Trophoblast cell (in vitro differentiated cells and primary cell): Measurements from ENCODE around the gene MRPL42.
"Not testable (repeated sequence)": the region's sequence is repeated elsewhere in the genome, so short reads cannot be mapped to it uniquely, and the experiment has no call there.

Experiments used
- DNase-seq, 2 donors: peaks; one replicate each; pipeline ENCODE4 v3.0.0-alpha.2; 2016
- H2AFZ ChIP-seq: 2 replicates; pipeline ENCODE4 v1.6.1; 2013; ENCODE audit warnings: low read length, moderate library complexity, mild to moderate bottlenecking; ENCODE audit not compliant: insufficient read depth, poor library complexity
- H2AK5ac ChIP-seq: 2 replicates; pipeline ENCODE4 v1.6.1; 2013; ENCODE audit warnings: mild to moderate bottlenecking, low read length
- H2BK120ac ChIP-seq: 2 replicates; pipeline ENCODE4 v1.6.1; 2013; ENCODE audit warnings: low read length, mild to moderate bottlenecking, moderate library complexity; ENCODE audit not compliant: insufficient read depth, poor library complexity
- H2BK12ac ChIP-seq: 2 replicates; pipeline ENCODE4 v1.6.1; 2013; ENCODE audit warnings: mild to moderate bottlenecking, low read length, moderate library complexity
- H2BK5ac ChIP-seq: 2 replicates; pipeline ENCODE4 v1.6.1; 2013; ENCODE audit warnings: low read length, low read depth, moderate library complexity, mild to moderate bottlenecking; ENCODE audit not compliant: poor library complexity
- H3K14ac ChIP-seq: 2 replicates; pipeline ENCODE4 v1.6.1; 2013; ENCODE audit warnings: mild to moderate bottlenecking, low read length
- H3K18ac ChIP-seq: 2 replicates; pipeline ENCODE4 v1.6.1; 2013; ENCODE audit warnings: mild to moderate bottlenecking, low read length
- H3K23ac ChIP-seq: 2 replicates; pipeline ENCODE4 v1.6.1; 2013; ENCODE audit warnings: low read length
- H3K27ac ChIP-seq: 2 replicates; pipeline ENCODE4 v1.5.1; 2013; ENCODE audit warnings: low read depth, mild to moderate bottlenecking, inconsistent platforms, low read length, moderate library complexity
- H3K27me3 ChIP-seq: 2 replicates; pipeline ENCODE4 v1.6.1; 2013; ENCODE audit warnings: inconsistent platforms, mild to moderate bottlenecking, low read length, moderate library complexity; ENCODE audit not compliant: insufficient read depth
- H3K36me3 ChIP-seq, 2 experiments: 1 replicate in 1 of 2; 2 replicates in 1 of 2; pipeline ENCODE4 v1.6.1; 2013; ENCODE audit warnings: low read length in 2 of 2, mild to moderate bottlenecking in 2 of 2, moderate library complexity in 1 of 2; ENCODE audit not compliant: insufficient read depth in 2 of 2, control insufficient read depth in 1 of 2
- H3K4ac ChIP-seq: 2 replicates; pipeline ENCODE4 v1.6.1; 2013; ENCODE audit warnings: low read depth, mild to moderate bottlenecking, low read length, moderate library complexity
- H3K4me1 ChIP-seq, 2 experiments: 1 replicate in 1 of 2; 2 replicates in 1 of 2; pipeline ENCODE4 v1.6.1; 2013; ENCODE audit warnings: low read length in 2 of 2, mild to moderate bottlenecking in 2 of 2, moderate library complexity in 1 of 2; ENCODE audit not compliant: insufficient read depth in 2 of 2, control insufficient read depth in 1 of 2
- H3K4me2 ChIP-seq: 2 replicates; pipeline ENCODE4 v1.6.1; 2013; ENCODE audit warnings: inconsistent platforms, mild to moderate bottlenecking, low read length, moderate library complexity
- H3K4me3 ChIP-seq: 2 replicates; pipeline ENCODE4 v1.5.1; 2013; ENCODE audit warnings: mild to moderate bottlenecking, low read depth, low read length, inconsistent platforms
- H3K79me1 ChIP-seq: one replicate; pipeline ENCODE4 v1.6.1; 2013; ENCODE audit warnings: low read length
- H3K79me2 ChIP-seq: 2 replicates; pipeline ENCODE4 v1.6.1; 2013; ENCODE audit warnings: low read length, mild to moderate bottlenecking; ENCODE audit not compliant: control insufficient read depth, insufficient read depth, poor library complexity
- H3K9ac ChIP-seq: 2 replicates; pipeline ENCODE4 v1.6.1; 2013; ENCODE audit warnings: mild to moderate bottlenecking, low read length
- H3K9me3 ChIP-seq: 2 replicates; pipeline ENCODE4 v1.6.1; 2013; ENCODE audit warnings: low read depth, mild to moderate bottlenecking, control low read depth, inconsistent platforms, low read length; ENCODE audit not compliant: insufficient read depth
- H4K12ac ChIP-seq: 2 replicates; pipeline ENCODE4 v1.6.1; 2013; ENCODE audit warnings: low read depth, mild to moderate bottlenecking, low read length, moderate library complexity
- H4K8ac ChIP-seq: 2 replicates; pipeline ENCODE4 v1.6.1; 2013; ENCODE audit warnings: low read depth, mild to moderate bottlenecking, low read length, moderate library complexity
- H4K91ac ChIP-seq: one replicate; pipeline ENCODE4 v1.6.1; 2013; ENCODE audit warnings: low read depth, mild to moderate bottlenecking, low read length, moderate library complexity
- WGBS: extraction: QIAGEN DNeasy Blood & Tissue Kit; methylation state at CpG from one replicate; pipeline ENCODE4 v1.1.7; 2013; ENCODE audit warnings: missing lambda C conversion rate; ENCODE audit not compliant: insufficient read length, insufficient coverage; ENCODE audit errors: extremely low coverage; 5-methylcytosine and 5-hydroxymethylcytosine counted together

Gene MRPL42

GRCh38 chr12:93492808-93493207 lies 25.5 kb downstream of the MRPL42 start:
- H2BK120ac ChIP-seq: not testable (repeated sequence)

GRCh38 chr12:93494096-93494495 lies 26.8 kb downstream of the MRPL42 start:
- Histone ChIP-seq H3K9me3 (no peaks in the 10 kb centered on the region), H4K12ac (no peak overlapping the region), H4K91ac (no peak overlapping the region), H3K27ac (no peak overlapping the region), H3K79me1 (no peaks in the 10 kb centered on the region), H2BK120ac (no peak overlapping the region), H2AK5ac (no peak overlapping the region), H2AFZ (no peak overlapping the region), H3K23ac (no peak overlapping the region), H3K14ac (no peak overlapping the region), H3K4ac (no peak overlapping the region), H3K4me1 (no peaks in the 10 kb centered on the region), H2BK12ac (no peak overlapping the region), H4K8ac (no peak overlapping the region), H3K4me2 (no peak overlapping the region), H3K18ac (no peak overlapping the region), H3K4me3 (no peak overlapping the region), H3K36me3 (peaks cover 0 to 9% of the 10 kb centered on the region in 2 experiments), H3K9ac (no peak overlapping the region), H3K27me3 (no peaks in the 10 kb centered on the region), H2BK5ac (no peak overlapping the region), H3K79me2 (no peaks in the 10 kb centered on the region)
- WGBS: no CpG with 5 or more reads among the region's 3 CpGs
- no peak for DNase-seq

More at GRCh38 chr12:93492808-93493207, 25.5 kb downstream of the MRPL42 start:
- H3K27ac ChIP-seq, H3K14ac ChIP-seq, H3K9me3 ChIP-seq, H3K9ac ChIP-seq, H3K4me1 ChIP-seq, H3K27me3 ChIP-seq, H3K79me1 ChIP-seq, H2BK12ac ChIP-seq, H3K4me2 ChIP-seq, H4K91ac ChIP-seq, H3K4me3 ChIP-seq, H3K4ac ChIP-seq, H2AFZ ChIP-seq, H3K79me2 ChIP-seq, H2AK5ac ChIP-seq, H4K8ac ChIP-seq, H3K18ac ChIP-seq, H2BK5ac ChIP-seq, H3K23ac ChIP-seq, H4K12ac ChIP-seq, DNase-seq: not testable (repeated sequence)
- WGBS: no CpG with 5 or more reads among the region's 1 CpG
- peaks cover 3 to 15% of the 10 kb centered on the region in 2 experiments for H3K36me3 ChIP-seq

GRCh38 chr12:93497456-93497855 lies 30.1 kb downstream of the MRPL42 start:
- H2BK12ac ChIP-seq: no peak overlapping the region
- no peak overlapping the region for H3K4me3 ChIP-seq
- no peak overlapping the region for H4K8ac ChIP-seq
- DNase-seq: no peak
- H3K4me2 ChIP-seq: no peak overlapping the region
- no peak overlapping the region for H3K18ac ChIP-seq
- no peaks in the 10 kb centered on the region for H3K27me3 ChIP-seq
- no peaks in the 10 kb centered on the region for H3K79me1 ChIP-seq
- H2BK120ac ChIP-seq: no peak overlapping the region
- H3K4ac ChIP-seq: no peak overlapping the region
- H3K9ac ChIP-seq: no peak overlapping the region
- no peak overlapping the region for H4K91ac ChIP-seq
- no peak overlapping the region for H4K12ac ChIP-seq
- H3K9me3 ChIP-seq: no peaks in the 10 kb centered on the region
- WGBS: no CpG with 5 or more reads among the region's 1 CpG
- H3K36me3 ChIP-seq: peaks cover 0 to 6% of the 10 kb centered on the region in 2 experiments
- H3K4me1 ChIP-seq: no peaks in the 10 kb centered on the region
- no peak overlapping the region for H2BK5ac ChIP-seq
- H2AFZ ChIP-seq: no peak overlapping the region
- H3K23ac ChIP-seq: no peak overlapping the region
- H2AK5ac ChIP-seq: no peak overlapping the region
- no peak overlapping the region for H3K27ac ChIP-seq
- H3K14ac ChIP-seq: no peak overlapping the region
- H3K79me2 ChIP-seq: no peaks in the 10 kb centered on the region

- H3K23ac ChIP-seq, H2BK12ac ChIP-seq, H3K4ac ChIP-seq, H3K14ac ChIP-seq, H3K27me3 ChIP-seq, H2AK5ac ChIP-seq, H3K4me1 ChIP-seq, H3K18ac ChIP-seq, H2BK120ac ChIP-seq, H3K9me3 ChIP-seq, H3K79me2 ChIP-seq, H4K8ac ChIP-seq, H3K36me3 ChIP-seq, H4K12ac ChIP-seq, H3K9ac ChIP-seq, H3K4me2 ChIP-seq, H3K4me3 ChIP-seq, DNase-seq, H3K27ac ChIP-seq, H3K79me1 ChIP-seq, H4K91ac ChIP-seq, H2BK5ac ChIP-seq, H2AFZ ChIP-seq: not testable (repeated sequence)
- no CpG with 5 or more reads among the region's 1 CpG for WGBS
Measured at GRCh38 chr12:93498813-93499212, 31.5 kb downstream of the MRPL42 start.
